Caco-2 (cell line): Measurements from ENCODE around the gene KCNJ1. TPM values are rescaled to one million over a fixed set of nuclear protein-coding genes. Genes with fewer than 3 reads are reported as not detected.

Source experiments
- BruUV-seq: library from RNA; stranded (reverse); fragments of 400-500 nt; replicated peaks from 2 replicates; lab custom pipeline; 2021; lab: Mats Ljungman, UMichigan
- CTCF ChIA-PET: fragments of 300-600 bp; sonication (Branson Sonifier 250); formaldehyde crosslinking; loops from one replicate; lab custom pipeline; 2022; ENCODE audit warnings: antibody characterized with exemption; lab: Charles Lee
- POLR2A ChIA-PET: fragments of 300-600 bp; sonication (Branson Sonifier 250); formaldehyde crosslinking; loops from one replicate; lab custom pipeline; 2022; ENCODE audit warnings: antibody characterized with exemption; lab: Charles Lee
- DNase-seq, 2 experiments: peaks; one replicate each; pipeline versions ENCODE4 v3.0.0 to v3.0.0-alpha.2; 2020 to 2022
- H3K27me3 ChIP-seq: replicated peaks from 2 replicates; pipeline ENCODE4 v1.6.0; 2011; ENCODE audit warnings: low read length; ENCODE audit not compliant: control insufficient read depth, insufficient read depth
- H3K36me3 ChIP-seq: 2 replicates; pipeline ENCODE4 v1.5.1; 2011; ENCODE audit warnings: low read length; ENCODE audit not compliant: control insufficient read depth, insufficient read depth
- H3K4me1 ChIP-seq: fragments of 250-450 bp; sonication (Bioruptor Pico); 2 replicates; pipeline ENCODE4 v1.5.1; 2020; ENCODE audit warnings: mild to moderate bottlenecking
- H3K4me3 ChIP-seq: 2 replicates; pipeline ENCODE4 v1.5.1; 2011; ENCODE audit warnings: low read depth, mild to moderate bottlenecking, control low read depth, low read length
- H3K9me3 ChIP-seq: fragments of 250-450 bp; sonication (Bioruptor Pico); 2 replicates; pipeline ENCODE4 v1.5.1; 2020; ENCODE audit warnings: mild to moderate bottlenecking, moderate library complexity
- H3K27ac Mint-ChIP-seq: one replicate; pipeline ENCODE4 v1.8.0; 2022; ENCODE audit warnings: mixed read lengths; ENCODE audit not compliant: unreplicated experiment
- H3K27me3 Mint-ChIP-seq: one replicate; pipeline ENCODE4 v1.8.0; 2022; ENCODE audit warnings: mixed read lengths; ENCODE audit not compliant: insufficient read depth, unreplicated experiment
- H3K36me3 Mint-ChIP-seq: one replicate; pipeline ENCODE4 v1.8.0; 2022; ENCODE audit warnings: mild to moderate bottlenecking, mixed read lengths; ENCODE audit not compliant: insufficient read depth, unreplicated experiment
- H3K4me1 Mint-ChIP-seq: one replicate; pipeline ENCODE4 v1.8.0; 2022; ENCODE audit warnings: low read depth, mixed read lengths; ENCODE audit not compliant: unreplicated experiment
- H3K4me3 Mint-ChIP-seq: one replicate; pipeline ENCODE4 v1.8.0; 2022; ENCODE audit warnings: mild to moderate bottlenecking, moderate library complexity, mixed read lengths; ENCODE audit not compliant: unreplicated experiment
- H3K9me3 Mint-ChIP-seq: one replicate; pipeline ENCODE4 v1.8.0; 2022; ENCODE audit warnings: mixed read lengths; ENCODE audit not compliant: unreplicated experiment
- CTCF ChIP-seq, 2 experiments: fragments of 200-600 bp in 1 of 2; IDR thresholded peaks; 1 replicate in 1 of 2; 2 replicates in 1 of 2; pipeline versions ENCODE4 v1.5.1 to v1.8.0; 2011 to 2022; ENCODE audit warnings: antibody characterized with exemption in 1 of 2, control low read depth in 1 of 2, inconsistent platforms in 1 of 2, low read depth in 1 of 2, low read length in 1 of 2, mild to moderate bottlenecking in 1 of 2, moderate library complexity in 1 of 2; ENCODE audit not compliant: insufficient read depth in 1 of 2, severe bottlenecking in 1 of 2, unreplicated experiment in 1 of 2
- intact Hi-C: fragments of 100-400 bp; cut with micrococcal nuclease; formaldehyde crosslinking; loops from one replicate; pipeline ENCODE4 v1.10.0; 2022; ENCODE audit not compliant: unreplicated experiment
- total RNA-seq: library from RNA; stranded (reverse); gene quantifications from 2 replicates; pipeline ENCODE4 v1.2.3, GENCODE V29; 2022

KCNJ1 gene
- total RNA-seq, 1 experiment from 2014 or later, result not detected

GRCh38 chr11:128868841-128869671 is 2.0 kb upstream of the KCNJ1 start:
- H3K9me3 Mint-ChIP-seq, result no peaks in the 10 kb centered on the region
- no peaks in the 10 kb centered on the region for H3K4me1 ChIP-seq
- H3K4me3 Mint-ChIP-seq, result no peak overlapping the region
- no peaks in the 10 kb centered on the region for H3K36me3 ChIP-seq
- H3K27me3 Mint-ChIP-seq, result peaks cover 24% of the 10 kb centered on the region
- ChIA-PET CTCF (interaction anchor here (1.0 to 1.2 kb wide), 2 partner anchors 12 to 21 kb away, joined by 3 read pairs; no protein-coding TSS in a partner anchor), POLR2A (no interaction called here)
- no TSS peak for BruUV-seq
- H3K4me1 Mint-ChIP-seq, result no peaks in the 10 kb centered on the region
- 0 out of 2 replicates have a peak, but pooled peaks cover 5% of the 10 kb centered on the region for H3K9me3 ChIP-seq
- H3K27me3 ChIP-seq, result peaks cover 2% of the 10 kb centered on the region; the same call in 1 of the 2 replicates
- peaks cover 6% of the 10 kb centered on the region for H3K36me3 Mint-ChIP-seq
- TF ChIP-seq CTCF (IDR thresholded peaks at IDR 0.05; ENCODE audit: insufficient read depth in 1 of 2, low read depth in 1 of 2, low read length in 1 of 2, severe bottlenecking in 1 of 2, unreplicated experiment in 1 of 2), result no peak
- intact Hi-C loops, result no loop called here
- H3K27ac Mint-ChIP-seq, result no peak overlapping the region
- DNase-seq, result no peak
- no peak overlapping the region for H3K4me3 ChIP-seq

- CTCF ChIA-PET, result no interaction called here
- H3K27me3 Mint-ChIP-seq, result peaks cover 30% of the 10 kb centered on the region
These were observed 1.6 kb downstream of the KCNJ1 start for GRCh38 chr11:128865490-128865889.

More at GRCh38 chr11:128865490-128865889, 1.6 kb downstream of the KCNJ1 start:
- POLR2A ChIA-PET, result interaction anchor here (0.6 kb wide), 1 partner anchor 1004 kb away, joined by 3 read pairs; no protein-coding TSS in a partner anchor
- no peak for DNase-seq
- no peaks in the 10 kb centered on the region for H3K4me1 Mint-ChIP-seq
- Histone ChIP-seq H3K27me3 (no peaks in the 10 kb centered on the region; the same call in 1 of the 2 replicates), H3K36me3 (no peaks in the 10 kb centered on the region), H3K4me3 (no peak overlapping the region), H3K4me1 (no peaks in the 10 kb centered on the region), H3K9me3 (0 out of 2 replicates have a peak, but pooled peaks cover 5% of the 10 kb centered on the region)
- TF ChIP-seq CTCF (IDR thresholded peaks at IDR 0.05; ENCODE audit: insufficient read depth in 1 of 2, low read depth in 1 of 2, low read length in 1 of 2, severe bottlenecking in 1 of 2, unreplicated experiment in 1 of 2), result no peak
- BruUV-seq, result no TSS peak
- H3K4me3 Mint-ChIP-seq, result no peak overlapping the region
- H3K36me3 Mint-ChIP-seq, result peaks cover 6% of the 10 kb centered on the region
- no peak overlapping the region for H3K27ac Mint-ChIP-seq
- intact Hi-C loops, result no loop called here
- no peaks in the 10 kb centered on the region for H3K9me3 Mint-ChIP-seq
